Left lung (tissue), 10 donors: ENCODE results near the gene FYN. TPM values are rescaled to one million over a fixed set of nuclear protein-coding genes. Genes with fewer than 3 reads are reported as not detected.

Experiments used
- ATAC-seq: fragments of 200-7000 bp; cut with Tn5 transposase; one replicate; pipeline ENCODE4 v1.9.1; 2020; ENCODE audit warnings: moderate library complexity
- DNase-seq, 4 donors: peaks; one replicate each; pipeline ENCODE4 v3.0.0-alpha.2; 2013 to 2020
- H3K27ac ChIP-seq, 2 donors: fragments of 200-600 bp; sonication (generic) in 1 of 2; one replicate each; pipeline versions ENCODE4 v1.5.0 to v1.8.0; 2020 to 2021
- H3K27me3 ChIP-seq, 2 donors: fragments of 200-600 bp; sonication (generic) in 1 of 2; one replicate each; pipeline versions ENCODE4 v1.5.0 to v1.8.0; 2020 to 2021
- H3K36me3 ChIP-seq, 2 donors: fragments of 200-600 bp; sonication (generic) in 1 of 2; one replicate each; pipeline versions ENCODE4 v1.5.0 to v1.8.0; 2020 to 2021
- H3K4me1 ChIP-seq, 2 donors: fragments of 200-600 bp; one replicate each; pipeline ENCODE4 v1.8.0; 2021
- H3K4me3 ChIP-seq, 2 donors: fragments of 200-600 bp; sonication (generic) in 1 of 2; one replicate each; pipeline versions ENCODE4 v1.5.0 to v1.8.0; 2020 to 2021; ENCODE audit warnings: mild to moderate bottlenecking in 1 of 2
- H3K9me3 ChIP-seq, 2 donors: fragments of 200-600 bp; sonication (generic) in 1 of 2; one replicate each; pipeline versions ENCODE4 v1.5.0 to v1.8.0; 2020 to 2021
- intact Hi-C, 2 donors: fragments of 100-400 bp; cut with DNase I; formaldehyde crosslinking; loops; one replicate each; pipeline versions ENCODE4 v1.11.2 to v1.14.2; 2022
- polyA plus RNA-seq, 6 donors: library from polyadenylated mRNA; unstranded; fragments of 120-200 nt; gene quantifications; one replicate each; pipeline ENCODE4 v1.2.1, GENCODE V29; 2013; ENCODE audit not compliant: insufficient read length in 6 of 6
- total RNA-seq, 2 donors: library from RNA; stranded (reverse); fragmentation: NEBNext Ultra II Directional; extraction: Animal tissue kit (Norgen Biotek cat#: 25700); gene quantifications; one replicate each; pipeline ENCODE4 v1.2.1, GENCODE V29; 2021
- TF ChIP-seq, protein P1 (sequence below), 2 donors: fragments of 200-600 bp; sonication (generic) in 1 of 2; IDR thresholded peaks; one replicate each; pipeline versions ENCODE4 v1.5.0 to v1.8.0; 2021; ENCODE audit warnings: antibody characterized with exemption in 2 of 2
- donor health status: DM: no; HTN: yes; CAD: no.
- donor health status: DM: no; HTN: no; CAD: no.

The FYN gene
- total and polyA plus RNA-seq, 8 donors = 58.8 to 165 (median 144) TPM

GRCh38 chr6:111745186-111745585 is 128.1 kb downstream of the FYN start:
- no peak for DNase-seq
- Histone ChIP-seq H3K4me3 (no peak overlapping the region), H3K9me3 (no peaks in the 10 kb centered on the region), H3K4me1 (peaks cover 4 to 41% of the 10 kb centered on the region in 2 donors), H3K27ac (peak overlapping the region in 1 of 2 donors; percentile 5), H3K36me3 (no peaks in the 10 kb centered on the region), H3K27me3 (no peaks in the 10 kb centered on the region)
- no peak for ATAC-seq
- TF ChIP-seq, protein P1, sequence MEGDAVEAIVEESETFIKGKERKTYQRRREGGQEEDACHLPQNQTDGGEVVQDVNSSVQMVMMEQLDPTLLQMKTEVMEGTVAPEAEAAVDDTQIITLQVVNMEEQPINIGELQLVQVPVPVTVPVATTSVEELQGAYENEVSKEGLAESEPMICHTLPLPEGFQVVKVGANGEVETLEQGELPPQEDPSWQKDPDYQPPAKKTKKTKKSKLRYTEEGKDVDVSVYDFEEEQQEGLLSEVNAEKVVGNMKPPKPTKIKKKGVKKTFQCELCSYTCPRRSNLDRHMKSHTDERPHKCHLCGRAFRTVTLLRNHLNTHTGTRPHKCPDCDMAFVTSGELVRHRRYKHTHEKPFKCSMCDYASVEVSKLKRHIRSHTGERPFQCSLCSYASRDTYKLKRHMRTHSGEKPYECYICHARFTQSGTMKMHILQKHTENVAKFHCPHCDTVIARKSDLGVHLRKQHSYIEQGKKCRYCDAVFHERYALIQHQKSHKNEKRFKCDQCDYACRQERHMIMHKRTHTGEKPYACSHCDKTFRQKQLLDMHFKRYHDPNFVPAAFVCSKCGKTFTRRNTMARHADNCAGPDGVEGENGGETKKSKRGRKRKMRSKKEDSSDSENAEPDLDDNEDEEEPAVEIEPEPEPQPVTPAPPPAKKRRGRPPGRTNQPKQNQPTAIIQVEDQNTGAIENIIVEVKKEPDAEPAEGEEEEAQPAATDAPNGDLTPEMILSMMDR (IDR thresholded peaks at IDR 0.05) = no peak
- intact Hi-C loops = no loop called here

DNA sequence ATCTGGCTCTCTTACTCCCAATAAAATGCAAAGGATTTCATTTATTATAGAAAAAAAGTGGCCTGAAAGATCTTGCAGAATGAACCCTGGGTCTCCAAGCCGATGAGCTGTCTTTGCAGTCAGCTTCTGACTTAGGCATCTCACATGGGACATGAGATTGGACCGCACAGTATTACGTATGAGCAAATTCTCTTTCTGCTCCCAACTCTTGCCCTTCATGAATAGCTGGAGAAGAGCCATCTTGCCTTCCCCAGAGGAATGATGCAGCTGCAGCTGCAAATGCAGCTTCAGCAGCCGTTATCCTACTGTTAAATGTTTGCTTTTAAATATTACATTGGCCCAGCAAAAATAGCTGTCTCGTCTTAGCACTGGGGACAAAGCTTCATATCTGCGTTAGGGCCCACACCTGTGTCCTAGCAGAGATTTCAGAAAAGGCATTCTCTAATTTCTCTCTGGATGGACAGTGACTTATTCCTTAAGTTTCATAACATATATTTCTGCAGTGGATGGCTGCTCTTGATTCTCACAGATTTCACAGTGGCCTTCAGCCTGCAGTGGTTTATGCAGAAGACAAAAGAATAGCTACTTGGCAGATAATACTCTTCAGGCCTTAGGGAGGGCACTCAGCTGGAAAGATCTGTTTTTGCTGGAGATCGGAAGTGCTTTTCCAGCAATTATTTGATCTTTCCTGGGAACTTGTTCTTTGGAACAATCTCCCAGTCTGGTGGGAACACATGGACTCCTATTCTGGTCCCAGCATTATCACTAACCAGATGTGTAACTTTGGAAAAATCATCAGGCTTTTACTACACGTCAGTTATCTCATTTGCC is 129.2 kb downstream of the FYN start:
- no peaks in the 10 kb centered on the region for H3K9me3 ChIP-seq
- H3K27me3 ChIP-seq = no peaks in the 10 kb centered on the region
- H3K27ac ChIP-seq = peak overlapping the region in 1 of 2 donors; percentile 45
- no peaks in the 10 kb centered on the region for H3K36me3 ChIP-seq
- no peak for ATAC-seq
- peaks cover 4 to 47% of the 10 kb centered on the region in 2 donors for H3K4me1 ChIP-seq
- TF ChIP-seq, protein P1 (IDR thresholded peaks at IDR 0.05) = no peak
- intact Hi-C loops = no loop called here
- H3K4me3 ChIP-seq = no peak overlapping the region
- peak in 1 of 4 donors; percentile 46 for DNase-seq

DNA sequence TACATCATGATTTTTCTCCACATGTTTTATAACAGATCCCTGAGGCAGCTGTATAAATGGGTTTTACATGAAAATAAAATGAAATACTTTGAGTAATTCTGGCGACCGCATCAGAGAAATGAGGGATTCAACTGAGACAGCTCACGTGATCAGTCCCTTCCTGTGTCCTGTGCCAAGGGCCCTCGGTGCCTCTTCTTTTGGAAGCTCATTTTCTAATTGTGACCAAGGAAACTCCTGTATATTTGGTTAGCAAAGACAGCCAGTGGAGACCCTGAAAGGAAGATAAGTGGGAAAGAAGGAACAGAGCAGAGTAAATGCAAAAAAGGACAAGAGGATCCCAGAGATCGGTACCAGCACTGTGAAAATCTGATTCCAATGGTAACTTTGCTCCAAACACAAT is 129.9 kb downstream of the FYN start:
- intact Hi-C loops = no loop called here
- no peak for ATAC-seq
- peaks cover 4 to 50% of the 10 kb centered on the region in 2 donors for H3K4me1 ChIP-seq

GRCh38 chr6:111741177-111741952 is 131.9 kb downstream of the FYN start:
- Histone ChIP-seq H3K36me3 (no peaks in the 10 kb centered on the region), H3K27me3 (no peaks in the 10 kb centered on the region), H3K9me3 (no peaks in the 10 kb centered on the region), H3K4me1 (peaks cover 4 to 53% of the 10 kb centered on the region in 2 donors), H3K4me3 (no peak overlapping the region), H3K27ac (no peak overlapping the region)
- intact Hi-C loops = no loop called here
- no peak for ATAC-seq
- TF ChIP-seq, protein P1 (IDR thresholded peaks at IDR 0.05) = no peak
- no peak for DNase-seq

More for the DNA sequence above, 129.9 kb downstream of the FYN start:
- Histone ChIP-seq H3K27me3 (no peaks in the 10 kb centered on the region), H3K4me3 (no peak overlapping the region), H3K36me3 (no peaks in the 10 kb centered on the region), H3K9me3 (no peaks in the 10 kb centered on the region), H3K27ac (peak overlapping the region in 1 of 2 donors; percentile 45)
- no peak for DNase-seq
- TF ChIP-seq, protein P1 (IDR thresholded peaks at IDR 0.05) = no peak

DNA sequence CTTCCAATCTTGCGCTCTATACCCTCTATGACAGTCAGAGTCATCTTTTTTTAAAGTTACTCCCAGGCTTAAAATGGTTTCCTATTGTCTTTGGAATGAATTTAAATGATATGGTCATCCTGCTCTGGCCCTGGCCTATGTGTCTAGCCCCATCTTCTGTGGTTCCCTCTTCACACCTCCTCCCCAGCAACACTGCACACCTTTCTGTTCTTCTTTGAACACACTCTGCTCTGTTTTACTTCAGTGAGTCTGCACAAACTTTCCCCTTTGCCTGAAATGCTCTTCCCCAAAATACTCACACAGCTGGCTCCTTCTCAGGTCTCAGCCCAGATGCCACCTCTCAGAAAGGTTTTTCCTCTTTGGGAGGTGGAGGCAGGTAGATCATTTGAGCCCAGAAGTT is 132.7 kb downstream of the FYN start:
- Histone ChIP-seq H3K4me3 (no peak overlapping the region), H3K4me1 (peaks cover 4 to 48% of the 10 kb centered on the region in 2 donors), H3K36me3 (no peaks in the 10 kb centered on the region), H3K27me3 (no peaks in the 10 kb centered on the region), H3K27ac (no peak overlapping the region), H3K9me3 (no peaks in the 10 kb centered on the region)
- no peak for ATAC-seq
- intact Hi-C loops = no loop called here
- no peak for DNase-seq
- TF ChIP-seq, protein P1 (IDR thresholded peaks at IDR 0.05) = no peak
